HG03378 (cell line): ENCODE measurements around the gene CHST11.
A peak's percentile ranks its signal among the peaks of the same experiment; 100 is the strongest.
"Not testable (repeated sequence)": the region's sequence is repeated elsewhere in the genome, so short reads cannot be mapped to it uniquely, and the experiment has no call there.

Experiments
- ATAC-seq: cut with Tn5 transposase; IDR thresholded peaks from one replicate; pipeline ENCODE4 v1.9.1; 2021; ENCODE audit warnings: mild to moderate bottlenecking, moderate library complexity; ENCODE audit not compliant: unreplicated experiment

Gene CHST11

GRCh38 chr12:104600036-104600712 lies 143.4 kb downstream of the CHST11 start:
- no peak for ATAC-seq

- ATAC-seq, result no peak
Observed at GRCh38 chr12:104600790-104601739, 144.3 kb downstream of the CHST11 start.

GRCh38 chr12:104602406-104602805 lies 145.7 kb downstream of the CHST11 start:
- no peak for ATAC-seq

GRCh38 chr12:104602896-104603295 lies 146.1 kb downstream of the CHST11 start:
- ATAC-seq, result no peak

- no peak for ATAC-seq
Observed at GRCh38 chr12:104603545-104603973, 146.8 kb downstream of the CHST11 start.

- peak; percentile 81 for ATAC-seq
Observed at GRCh38 chr12:104604070-104604994, 147.6 kb downstream of the CHST11 start.

GRCh38 chr12:104604995-104605675 lies 148.4 kb downstream of the CHST11 start:
- no peak for ATAC-seq

- ATAC-seq, result no peak
Observed at GRCh38 chr12:104605685-104606084, 148.9 kb downstream of the CHST11 start.

- no peak for ATAC-seq
Observed at GRCh38 chr12:104608998-104609397, 152.2 kb downstream of the CHST11 start.

- ATAC-seq, result no peak
Observed at GRCh38 chr12:104609445-104609844, 152.7 kb downstream of the CHST11 start.

- no peak for ATAC-seq
Observed at GRCh38 chr12:104610513-104611235, 153.9 kb downstream of the CHST11 start.

- no peak for ATAC-seq
Observed at GRCh38 chr12:104611671-104612070, 154.9 kb downstream of the CHST11 start.

GRCh38 chr12:104613372-104613771 lies 156.6 kb downstream of the CHST11 start:
- not testable (repeated sequence) for ATAC-seq

GRCh38 chr12:104615048-104615561 lies 158.4 kb downstream of the CHST11 start:
- no peak for ATAC-seq

GRCh38 chr12:104618691-104619090 lies 161.9 kb downstream of the CHST11 start:
- no peak for ATAC-seq

GRCh38 chr12:104619305-104619704 lies 162.6 kb downstream of the CHST11 start:
- no peak for ATAC-seq

- ATAC-seq, result no peak
Observed at GRCh38 chr12:104620837-104621531, 164.2 kb downstream of the CHST11 start.

- no peak for ATAC-seq
Observed at GRCh38 chr12:104622928-104623327, 166.2 kb downstream of the CHST11 start.

- no peak for ATAC-seq
Observed at GRCh38 chr12:104623883-104624282, 167.1 kb downstream of the CHST11 start.
